ENCODE data around the gene FTCD. TPM values are rescaled to one million over a fixed set of nuclear protein-coding genes. Genes with fewer than 3 reads are reported as not detected.

FTCD gene
- total RNA-seq, 1 experiment from 2014 or later: 6.7 TPM

- Histone ChIP-seq H3K14ac (ENCODE audit: insufficient read depth, low read length) (no peak overlapping the region), H3K79me2 (ENCODE audit: insufficient read depth, low read length) (no peaks in the 10 kb centered on the region), H3K4me1 (ENCODE audit: insufficient read depth, low read length) (peaks cover 4% of the 10 kb centered on the region; the same call in 1 of the 2 replicates), H2AFZ (ENCODE audit: low read length) (no peak overlapping the region), H3K9me3 (ENCODE audit: control insufficient read depth, low read depth, low read length) (no peaks in the 10 kb centered on the region), H3K23me2 (ENCODE audit: insufficient read length, low read depth, low read length, poor library complexity, severe bottlenecking) (no peaks in the 10 kb centered on the region), H4K20me1 (ENCODE audit: control insufficient read depth, insufficient read depth, insufficient read length) (no peaks in the 10 kb centered on the region), H3K4ac (ENCODE audit: low read depth, low read length) (no peak overlapping the region), H3K79me1 (ENCODE audit: insufficient read depth, low read depth, low read length, poor library complexity, severe bottlenecking) (no peaks in the 10 kb centered on the region), H2BK20ac (ENCODE audit: low read depth, low read length, poor library complexity, severe bottlenecking) (no peak overlapping the region), H2BK120ac (ENCODE audit: low read depth, low read length, poor library complexity, severe bottlenecking) (no peak overlapping the region), H2BK5ac (ENCODE audit: insufficient read length, low read length) (no peak overlapping the region), H2AK5ac (ENCODE audit: insufficient read length, low read length) (no peak overlapping the region), H3K9ac (ENCODE audit: extremely low read depth, insufficient read length, low read length) (no peak overlapping the region), H4K8ac (replicated peaks; ENCODE audit: insufficient read length, low read depth, low read length) (no peak overlapping the region), H4K91ac (ENCODE audit: insufficient read length, low read depth, low read length) (no peak overlapping the region), H3K27ac (ENCODE audit: insufficient read length, low read depth, low read length) (no peak overlapping the region), H3K27me3 (ENCODE audit: insufficient read depth, low read length) (no peaks in the 10 kb centered on the region), H3T11ph (ENCODE audit: low read length) (no peak overlapping the region), H3K18ac (ENCODE audit: insufficient read length, low read depth, low read length) (no peak overlapping the region), H3K23ac (ENCODE audit: insufficient read length, low read depth, low read length) (no peak overlapping the region), H4K5ac (ENCODE audit: insufficient read length, low read depth, low read length) (no peak overlapping the region), H3K4me2 (ENCODE audit: insufficient read depth, insufficient read length, low read length) (no peak overlapping the region), H3K56ac (ENCODE audit: insufficient read length, low read depth, low read length) (no peak overlapping the region), H2BK12ac (ENCODE audit: insufficient read length, low read depth, low read length) (no peak overlapping the region), H2BK15ac (ENCODE audit: low read depth, low read length) (no peak overlapping the region)
- peaks cover 32 to 46% (median 44%) of the 10 kb centered on the region in 3 experiments; a peak in 6 of 7 replicates for H3K36me3 Mint-ChIP-seq (ENCODE audit: insufficient read depth in 1 of 3, low read depth in 3 of 3)
- no peaks in the 10 kb centered on the region for H3K9me3 Mint-ChIP-seq
- DNase-seq: peak; percentile 24
- H3K4me3 Mint-ChIP-seq: no peak overlapping the region
- H3K27me3 Mint-ChIP-seq (ENCODE audit: low read depth): no peaks in the 10 kb centered on the region
- no peak for TF ChIP-seq CTCF (conservative IDR thresholded peaks at IDR 0.05)
- WGBS (ENCODE audit: extremely low coverage, insufficient read length, low lambda C conversion rate): no CpG with 5 or more reads among the region's 15 CpGs
- peaks cover 16 to 26% of the 10 kb centered on the region in 2 experiments for H3K4me1 Mint-ChIP-seq
- H3K27ac Mint-ChIP-seq: peak overlapping the region in 1 of 3 experiments; percentile 25; a peak in 1 of 7 replicates
Observed at GRCh38 chr21:46190491-46191131, 35.2 kb upstream of the FTCD start.
